ENCODE results near the gene ABCB10.
A peak's percentile ranks its signal among the peaks of the same experiment; 100 is the strongest.
"Not testable (repeated sequence)": the region's sequence is repeated elsewhere in the genome, so short reads cannot be mapped to it uniquely, and the experiment has no call there.

Gene ABCB10

GRCh38 chr1:229558460-229559335 lies at the start of gene ABCB10:
Gene ABCB10 (minus strand): TSS chr1:229558707. CDS start chr1:229558652, 55 bp downstream.
- DNase-seq (ENCODE audit: low read depth in 2 of 2) = peak; percentile 84 to 88

- no peak for DNase-seq (ENCODE audit: low read depth in 2 of 2)
Observed at GRCh38 chr1:229607370-229607769, 48.9 kb upstream of the ABCB10 start.

GRCh38 chr1:229603371-229604005 lies 45.0 kb upstream of the ABCB10 start:
- DNase-seq (ENCODE audit: low read depth in 2 of 2) = no peak

- no peak for DNase-seq (ENCODE audit: low read depth in 2 of 2)
Observed at GRCh38 chr1:229600229-229600628, 41.7 kb upstream of the ABCB10 start.

- no peak for DNase-seq (ENCODE audit: low read depth in 2 of 2)
Observed at GRCh38 chr1:229599218-229599954, 40.9 kb upstream of the ABCB10 start.

- no peak for DNase-seq (ENCODE audit: low read depth in 2 of 2)
Observed at GRCh38 chr1:229597877-229598276, 39.4 kb upstream of the ABCB10 start.

GRCh38 chr1:229596925-229597699 lies 38.6 kb upstream of the ABCB10 start:
- no peak for DNase-seq (ENCODE audit: low read depth in 2 of 2)

GRCh38 chr1:229595876-229596275 lies 37.4 kb upstream of the ABCB10 start:
- not testable (repeated sequence) for DNase-seq (ENCODE audit: low read depth in 2 of 2)

GRCh38 chr1:229594227-229595008 lies 35.9 kb upstream of the ABCB10 start:
- DNase-seq (ENCODE audit: low read depth in 2 of 2) = no peak

- DNase-seq (ENCODE audit: low read depth in 2 of 2) = no peak
Observed at GRCh38 chr1:229593800-229594199, 35.3 kb upstream of the ABCB10 start.

- no peak for DNase-seq (ENCODE audit: low read depth in 2 of 2)
Observed at GRCh38 chr1:229590119-229590518, 31.6 kb upstream of the ABCB10 start.

- DNase-seq (ENCODE audit: low read depth in 2 of 2) = no peak
Observed at GRCh38 chr1:229585338-229585737, 26.8 kb upstream of the ABCB10 start.

- DNase-seq (ENCODE audit: low read depth in 2 of 2) = no peak
Observed at GRCh38 chr1:229582715-229583114, 24.2 kb upstream of the ABCB10 start.

- no peak for DNase-seq (ENCODE audit: low read depth in 2 of 2)
Observed at GRCh38 chr1:229582011-229582694, 23.6 kb upstream of the ABCB10 start.

GRCh38 chr1:229581485-229581884 lies 23.0 kb upstream of the ABCB10 start:
- no peak for DNase-seq (ENCODE audit: low read depth in 2 of 2)

GRCh38 chr1:229579059-229579673 lies 20.7 kb upstream of the ABCB10 start:
- no peak for DNase-seq (ENCODE audit: low read depth in 2 of 2)

GRCh38 chr1:229578168-229579058 lies 19.9 kb upstream of the ABCB10 start:
- DNase-seq (ENCODE audit: low read depth in 2 of 2) = no peak

GRCh38 chr1:229574679-229575442 lies 16.4 kb upstream of the ABCB10 start:
- DNase-seq (ENCODE audit: low read depth in 2 of 2) = no peak
